GM18873 (cell line): ENCODE data around the gene INTS6.
"Not testable (repeated sequence)": the region's sequence is repeated elsewhere in the genome, so short reads cannot be mapped to it uniquely, and the experiment has no call there.

Source experiments
- ATAC-seq: cut with Tn5 transposase; IDR thresholded peaks from one replicate; pipeline ENCODE4 v1.9.1; 2021; ENCODE audit warnings: mild to moderate bottlenecking, moderate library complexity, moderate number of reproducible peaks; ENCODE audit not compliant: unreplicated experiment, low FRiP score

INTS6 gene

DNA sequence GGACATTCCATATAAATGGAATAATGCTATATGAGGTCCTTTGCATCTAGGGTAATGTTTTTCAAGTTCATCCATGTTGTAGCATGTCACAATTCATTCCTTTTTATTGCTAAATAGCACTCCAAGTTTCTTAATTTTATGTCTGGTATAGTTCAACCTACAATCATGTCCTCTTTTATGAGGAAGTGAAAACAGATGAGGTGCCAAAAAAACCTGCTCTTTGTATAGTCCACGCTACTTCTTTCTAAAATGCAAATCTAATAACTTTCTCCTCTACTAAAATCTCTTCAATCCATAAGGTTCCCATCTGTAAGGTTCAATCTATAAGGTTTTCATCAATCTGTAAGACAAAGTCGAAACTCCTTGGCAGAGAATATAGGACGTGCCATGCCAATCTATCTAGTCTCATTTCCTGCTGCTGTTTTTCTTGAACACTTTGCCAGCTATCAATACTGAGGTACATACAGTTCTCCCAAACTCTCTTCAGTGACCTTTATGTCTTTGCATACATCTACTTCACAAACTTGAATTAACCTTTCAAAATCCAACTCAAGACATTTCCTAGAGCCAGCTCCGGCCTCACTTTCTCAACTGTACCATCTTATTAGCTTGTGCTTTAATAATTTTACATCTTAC lies 33.7 kb downstream of the INTS6 start:
- ATAC-seq = peak; percentile 64

- no peak for ATAC-seq
These were observed 35.1 kb downstream of the INTS6 start for GRCh38 chr13:51417716-51418115.

- ATAC-seq = no peak
These were observed 36.7 kb downstream of the INTS6 start for GRCh38 chr13:51416107-51416506.

DNA sequence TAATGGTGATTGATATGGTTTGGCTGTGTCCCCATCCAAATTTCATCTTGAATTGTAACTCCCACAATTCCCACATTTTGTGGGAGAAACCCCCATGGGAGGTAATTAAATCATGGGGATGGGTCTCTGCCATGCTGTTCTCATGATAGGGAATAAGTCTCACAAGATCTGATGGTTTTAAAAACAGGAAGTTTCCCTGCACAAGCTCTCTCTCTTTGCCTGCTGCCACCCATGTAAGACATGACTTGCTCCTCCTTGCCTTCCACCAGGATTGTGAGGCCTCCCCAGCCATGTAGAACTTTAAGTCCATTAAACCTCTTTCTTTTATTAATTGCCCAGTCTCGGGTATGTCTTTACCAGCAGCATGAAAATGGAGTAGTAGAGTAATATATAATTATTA lies 37.5 kb downstream of the INTS6 start:
- ATAC-seq = not testable (repeated sequence)

GRCh38 chr13:51412431-51412830 lies 40.4 kb downstream of the INTS6 start:
- ATAC-seq = no peak

- no peak for ATAC-seq
These were observed 47.7 kb downstream of the INTS6 start for GRCh38 chr13:51405176-51405575.

DNA sequence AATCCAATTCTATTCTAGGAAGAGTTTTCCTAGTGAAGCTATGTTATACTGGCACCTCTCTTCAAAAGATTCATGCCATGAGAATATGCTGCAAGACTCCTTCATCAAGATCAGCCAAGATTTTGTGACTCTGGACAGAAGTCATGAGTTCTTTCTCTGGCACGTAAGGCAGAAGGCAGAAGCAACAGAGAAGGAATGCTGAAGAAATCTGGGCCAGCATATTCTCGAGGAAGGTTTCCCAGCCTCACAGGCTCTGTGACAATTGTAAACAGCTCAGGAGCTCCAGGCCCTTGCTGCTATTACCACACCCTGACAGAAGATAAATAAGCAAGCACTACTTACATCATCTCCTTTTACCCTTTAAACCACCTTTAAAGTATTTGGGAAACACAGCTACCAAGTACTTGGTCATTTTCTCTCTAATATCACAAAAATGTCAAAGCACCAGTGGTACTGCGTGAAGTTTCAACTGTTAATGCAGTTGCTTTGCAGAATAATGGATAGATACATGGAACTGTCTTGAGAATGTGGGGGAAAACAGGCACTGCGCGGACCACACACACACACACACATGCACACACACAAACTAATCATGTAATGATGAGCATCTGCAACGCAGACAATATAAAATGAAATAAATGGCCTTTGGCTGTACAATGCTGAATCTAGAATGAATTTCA lies 55.4 kb downstream of the INTS6 start:
- no peak for ATAC-seq

GRCh38 chr13:51396352-51396751 lies 56.5 kb downstream of the INTS6 start:
- no peak for ATAC-seq

DNA sequence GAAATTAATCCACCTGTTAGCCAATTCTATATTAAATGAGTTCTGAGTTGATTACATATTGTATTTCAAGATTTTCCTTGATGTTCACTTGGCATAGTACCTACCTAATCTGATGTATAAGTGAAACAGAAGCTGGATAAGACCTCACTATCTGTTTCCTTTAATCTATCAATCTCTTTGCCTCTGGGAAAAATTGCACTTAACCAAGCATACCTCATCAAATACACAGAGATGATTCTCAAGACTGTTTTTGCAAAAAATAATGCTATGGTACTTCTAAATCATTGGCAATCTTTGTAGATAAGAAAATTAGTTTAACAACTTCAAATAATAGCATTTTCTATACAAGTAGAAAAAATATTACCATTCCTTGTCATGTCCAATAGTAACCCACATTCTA lies 58.1 kb downstream of the INTS6 start:
- no peak for ATAC-seq

DNA sequence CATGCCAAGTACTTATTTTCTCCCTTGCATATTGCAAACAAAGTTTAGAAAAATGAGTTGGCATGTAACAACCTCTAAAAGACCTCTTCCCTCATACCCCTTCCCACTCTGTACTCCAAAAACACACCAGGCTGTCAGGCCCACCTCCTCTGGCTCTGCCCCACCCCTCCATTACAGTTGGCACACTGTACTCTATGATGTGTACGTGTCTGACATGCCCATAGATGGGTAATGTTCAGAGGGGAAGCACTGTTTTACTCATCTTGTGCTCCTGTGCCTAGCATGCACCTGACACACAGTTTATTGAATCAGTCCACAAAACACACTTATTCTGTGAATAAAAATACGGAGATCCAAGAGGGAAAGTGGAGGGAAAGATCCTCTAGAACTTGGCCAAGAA lies 67.7 kb downstream of the INTS6 start:
- no peak for ATAC-seq

- ATAC-seq = no peak
These were observed 72.6 kb downstream of the INTS6 start for GRCh38 chr13:51380269-51380668.

DNA sequence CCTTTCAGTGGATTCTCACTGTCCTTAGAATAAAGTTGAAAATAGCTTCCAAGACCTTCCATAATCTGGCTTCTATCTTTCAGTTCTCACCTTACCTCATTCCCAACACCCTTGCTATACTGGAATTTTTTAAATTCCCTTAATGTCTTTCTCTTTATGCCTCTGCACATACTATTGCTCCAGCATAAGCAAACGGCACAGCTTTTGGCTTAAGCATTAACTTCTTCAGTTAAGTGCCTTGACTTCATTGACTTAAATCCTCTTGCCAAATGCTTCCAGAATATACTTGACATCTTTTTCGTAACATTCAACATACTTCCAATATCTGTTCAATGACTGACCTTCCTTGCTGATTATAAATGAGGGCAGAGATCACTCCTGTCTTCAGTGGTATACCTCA lies 79.4 kb downstream of the INTS6 start:
- ATAC-seq = no peak

DNA sequence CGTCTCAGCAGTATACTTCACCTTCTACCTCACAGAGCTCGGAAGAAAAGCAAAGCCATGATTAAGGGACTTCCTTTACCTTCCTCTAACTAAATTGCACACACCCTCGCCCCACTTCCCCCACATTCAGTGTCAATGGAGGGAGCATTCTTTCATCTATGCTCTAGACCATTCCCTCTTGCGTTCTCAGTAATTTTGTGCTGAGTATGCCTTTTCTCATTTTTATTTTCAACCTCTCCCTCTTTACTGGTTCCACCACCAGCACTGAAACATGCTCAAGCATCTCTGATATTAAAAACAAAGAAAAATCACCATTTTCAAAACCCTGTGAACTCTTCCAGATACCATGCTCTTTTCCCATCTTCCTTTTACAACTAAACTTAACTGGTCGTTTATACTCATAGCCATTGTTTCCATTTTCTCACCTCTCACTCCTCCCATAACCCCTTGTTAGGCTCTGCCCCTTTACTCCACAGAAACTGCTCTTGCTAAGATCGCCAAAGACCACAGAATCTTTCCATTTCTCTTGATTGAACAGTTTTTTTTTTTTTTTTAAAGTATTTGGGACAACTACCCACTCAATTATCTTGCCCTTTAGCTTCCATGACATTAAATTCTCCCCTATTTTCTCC lies 81.0 kb downstream of the INTS6 start:
- no peak for ATAC-seq

- ATAC-seq = no peak
These were observed 82.0 kb downstream of the INTS6 start for GRCh38 chr13:51370811-51371210.

DNA sequence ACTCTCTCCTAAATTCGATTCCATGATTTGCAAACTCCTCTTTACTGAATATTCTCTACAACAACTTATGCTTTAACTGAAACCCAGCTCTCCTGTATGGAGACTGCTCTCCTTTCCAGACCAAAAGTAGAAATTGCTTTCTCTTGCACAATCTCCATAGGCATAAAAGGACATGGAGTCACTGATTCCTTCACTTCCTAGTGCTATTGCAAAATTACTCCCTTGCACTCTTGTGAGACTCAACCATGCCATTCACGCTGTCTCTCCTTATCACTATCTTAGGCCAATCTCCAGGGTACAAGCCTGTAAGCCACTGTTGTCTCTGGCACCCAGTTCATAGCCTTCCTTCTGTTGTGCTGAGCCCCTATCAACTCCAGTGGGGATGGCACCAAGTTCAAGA lies 82.7 kb downstream of the INTS6 start:
- ATAC-seq = no peak

DNA sequence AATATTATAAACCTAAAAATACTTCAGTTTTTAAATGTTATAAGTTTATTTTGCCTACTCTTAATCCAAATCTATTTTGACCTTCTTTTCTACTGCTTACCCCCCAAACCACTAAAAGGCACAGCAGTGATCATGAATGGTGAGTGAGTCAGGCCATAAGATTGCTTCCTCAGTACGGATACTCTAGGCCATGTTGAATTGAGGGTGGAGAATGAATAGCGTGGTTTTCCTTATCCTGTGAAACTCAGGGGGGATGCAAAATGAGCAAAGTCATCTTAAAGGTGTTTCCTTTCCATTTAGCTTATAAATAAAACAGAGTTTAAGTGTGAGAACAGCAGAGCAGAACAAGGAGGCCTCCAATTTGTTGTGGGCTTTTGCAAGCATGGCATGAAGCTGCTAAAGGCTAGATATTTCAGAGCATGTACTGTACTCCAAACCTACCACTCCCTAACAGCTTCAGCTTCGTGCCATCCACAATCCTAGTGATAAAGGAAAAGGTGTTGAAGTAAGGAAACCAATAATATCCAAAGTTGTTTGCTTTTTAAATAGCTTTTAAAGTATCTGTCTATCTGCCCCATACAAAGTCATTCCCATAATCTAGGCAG lies 88.3 kb downstream of the INTS6 start:
- no peak for ATAC-seq

GRCh38 chr13:51363625-51364024 lies 89.2 kb downstream of the INTS6 start:
- no peak for ATAC-seq

GRCh38 chr13:51361106-51361505 lies 91.7 kb downstream of the INTS6 start:
- ATAC-seq = no peak

DNA sequence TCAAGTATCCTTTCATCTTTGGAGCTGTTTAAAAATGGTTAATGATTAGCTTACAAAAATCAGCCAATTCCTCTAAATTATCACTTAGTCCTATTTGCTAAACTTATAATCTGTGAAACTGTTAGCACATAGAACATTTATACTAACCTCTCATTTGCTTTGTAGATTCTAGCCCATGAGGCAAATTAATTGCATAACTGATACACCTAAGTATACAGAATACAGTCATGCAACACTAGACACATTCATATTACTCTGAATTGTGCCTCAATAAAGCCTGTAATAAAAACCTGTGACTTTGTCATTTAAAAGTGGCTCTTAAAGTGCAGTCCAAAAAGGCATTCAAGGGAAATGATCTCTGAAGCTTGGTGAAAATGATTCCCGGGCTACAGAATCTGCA lies 92.3 kb downstream of the INTS6 start:
- ATAC-seq = no peak

DNA sequence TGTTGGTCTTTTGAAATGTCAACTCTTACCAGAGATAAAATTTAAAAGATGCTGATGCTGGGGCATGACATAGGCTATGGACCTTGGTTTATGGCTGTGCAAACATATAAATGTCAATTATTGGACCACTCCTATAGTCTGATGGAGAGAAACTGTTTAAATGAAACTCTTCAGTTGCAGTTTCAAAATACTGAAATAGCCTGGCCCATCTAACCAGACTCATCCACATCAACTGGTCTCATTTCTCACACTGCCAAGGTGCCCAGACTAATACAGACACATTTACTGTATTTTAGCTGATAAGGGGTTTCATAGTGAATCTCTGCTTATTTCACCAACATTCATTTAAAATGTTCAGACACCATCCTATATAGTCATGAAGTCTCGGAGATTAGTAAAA lies 93.5 kb downstream of the INTS6 start:
- ATAC-seq = no peak

GRCh38 chr13:51357928-51358595 lies 94.8 kb downstream of the INTS6 start:
- ATAC-seq = no peak
